B cell (primary cell): ENCODE data around the gene CAMTA1. TPM values are rescaled to one million over a fixed set of nuclear protein-coding genes. Genes with fewer than 3 reads are reported as not detected.

Experiments
- ATAC-seq: fragments of 200-7000 bp; cut with Tn5 transposase; one replicate; pipeline ENCODE4 v1.10.0; 2021; ENCODE audit warnings: low read depth, mild to moderate bottlenecking, moderate number of reproducible peaks, moderate library complexity
- CTCF ChIA-PET: fragments of 350-600 bp; sonication (Branson Sonifier 250); formaldehyde crosslinking; loops from one replicate; lab custom pipeline; 2021; ENCODE audit warnings: antibody characterized with exemption, inconsistent platforms; lab: Charles Lee
- POLR2A ChIA-PET: fragments of 350-600 bp; sonication (Branson Sonifier 250); formaldehyde crosslinking; loops from one replicate; lab custom pipeline; 2021; ENCODE audit warnings: antibody characterized with exemption; lab: Charles Lee
- DNase-seq: peaks from one replicate; pipeline ENCODE4 v3.0.0; 2013
- H2AFZ ChIP-seq: 2 replicates; pipeline ENCODE4 v1.6.1; 2012; ENCODE audit warnings: mild to moderate bottlenecking, low read depth, low read length; ENCODE audit not compliant: insufficient read depth, poor library complexity, severe bottlenecking
- H3K27ac ChIP-seq, 2 donors: 1 replicate in 1 of 2; 2 replicates in 1 of 2; pipeline ENCODE4 v1.5.1; 2012 to 2013; ENCODE audit warnings: low read length in 2 of 2, mild to moderate bottlenecking in 2 of 2, moderate library complexity in 1 of 2
- H3K27me3 ChIP-seq, 4 experiments: fragments of 200-600 bp in 1 of 4; sonication (generic) in 1 of 4; replicated peaks in 1 of 4; 1 replicate in 2 of 4; 2 replicates in 2 of 4; pipeline versions ENCODE4 v1.6.1 to v1.7.0; 2013 to 2016; ENCODE audit warnings: low read length in 3 of 4, mild to moderate bottlenecking in 2 of 4, mixed read lengths in 1 of 4, moderate library complexity in 1 of 4; ENCODE audit not compliant: insufficient read depth in 4 of 4, control insufficient read depth in 3 of 4; ENCODE audit errors: control extremely low read depth in 1 of 4
- H3K36me3 ChIP-seq, 2 experiments: replicated peaks in 1 of 2; 1 replicate in 1 of 2; 2 replicates in 1 of 2; pipeline versions ENCODE4 v1.6.1 to v1.7.1; 2013; ENCODE audit warnings: low read length in 1 of 2; ENCODE audit not compliant: insufficient read depth in 2 of 2, control insufficient read depth in 1 of 2; ENCODE audit errors: control extremely low read depth in 1 of 2, extremely low read depth in 1 of 2
- H3K4me1 ChIP-seq, 2 donors: fragments of 200-600 bp in 1 of 2; sonication (generic) in 1 of 2; 1 replicate in 1 of 2; 2 replicates in 1 of 2; pipeline versions ENCODE4 v1.5.1 to v1.6.1; 2013 to 2017; ENCODE audit warnings: low read length in 2 of 2; ENCODE audit not compliant: control insufficient read depth in 2 of 2, insufficient read depth in 2 of 2
- H3K4me2 ChIP-seq: replicated peaks from 2 replicates; pipeline ENCODE3; 2012; ENCODE audit warnings: mild to moderate bottlenecking, low read depth, low read length; ENCODE audit not compliant: poor library complexity, severe bottlenecking
- H3K4me3 ChIP-seq, 5 experiments: fragments of 200-600 bp in 1 of 5; sonication (generic) in 1 of 5; 1 replicate in 3 of 5; 2 replicates in 2 of 5; pipeline versions ENCODE4 v1.5.1 to v1.7.0; 2011 to 2016; ENCODE audit warnings: low read length in 4 of 5, mild to moderate bottlenecking in 4 of 5, low read depth in 2 of 5, control low read depth in 1 of 5, moderate library complexity in 1 of 5; ENCODE audit not compliant: insufficient read depth in 1 of 5; ENCODE audit errors: control extremely low read depth in 1 of 5, extremely low read depth in 1 of 5
- H3K79me2 ChIP-seq: fragments of 200-600 bp; sonication (generic); one replicate; pipeline ENCODE4 v1.6.0; 2016; ENCODE audit warnings: low read length; ENCODE audit not compliant: control insufficient read depth, insufficient read depth
- H3K9ac ChIP-seq: fragments of 200-600 bp; sonication (generic); 2 replicates; pipeline ENCODE4 v1.6.1; 2017; ENCODE audit warnings: mild to moderate bottlenecking, low read length, moderate library complexity
- H3K9me3 ChIP-seq, 3 donors: one replicate each; pipeline versions ENCODE4 v1.6.1 to v1.7.1; 2013; ENCODE audit warnings: low read length in 2 of 3; ENCODE audit not compliant: control insufficient read depth in 2 of 3, insufficient read depth in 1 of 3; ENCODE audit errors: control extremely low read depth in 1 of 3
- H4K20me1 ChIP-seq: 2 replicates; pipeline ENCODE4 v1.6.0; 2012; ENCODE audit warnings: mild to moderate bottlenecking, low read length; ENCODE audit not compliant: insufficient read depth, control insufficient read depth, poor library complexity, severe bottlenecking
- H3K27ac Mint-ChIP-seq: one replicate; pipeline ENCODE4 v1.8.0; 2021; ENCODE audit warnings: mixed read lengths
- H3K27me3 Mint-ChIP-seq: one replicate; pipeline ENCODE4 v1.8.0; 2021; ENCODE audit warnings: mixed read lengths
- H3K4me1 Mint-ChIP-seq: one replicate; pipeline ENCODE4 v1.8.0; 2021; ENCODE audit warnings: mixed read lengths
- H3K4me3 Mint-ChIP-seq: one replicate; pipeline ENCODE4 v1.8.0; 2021; ENCODE audit warnings: mixed read lengths
- H3K9me3 Mint-ChIP-seq: one replicate; pipeline ENCODE4 v1.8.0; 2022; ENCODE audit warnings: mixed read lengths; ENCODE audit not compliant: insufficient read depth
- CTCF ChIP-seq: fragments of 200-600 bp; IDR thresholded peaks from one replicate; pipeline ENCODE4 v1.8.0; 2022; ENCODE audit warnings: antibody characterized with exemption, mild to moderate bottlenecking
- EZH2 ChIP-seq: IDR thresholded peaks from 2 replicates; pipeline ENCODE4 v1.6.1; 2012; ENCODE audit warnings: borderline replicate concordance, low read depth, mild to moderate bottlenecking, moderate library complexity, low read length; ENCODE audit not compliant: insufficient read depth, poor library complexity, severe bottlenecking
- intact Hi-C: fragments of 100-400 bp; cut with micrococcal nuclease; formaldehyde crosslinking; loops from one replicate; pipeline ENCODE4 v1.10.0; 2022
- polyA plus RNA-seq: library from polyadenylated mRNA; depleted of rRNA; stranded (reverse); fragments of >200 nt; gene quantifications from 2 replicates; pipeline ENCODE4 v1.2.3, GENCODE V29; 2012
- total RNA-seq, 2 donors: library from RNA; stranded (reverse); fragments of 120-200 nt in 1 of 2; gene quantifications; 1 replicate in 1 of 2; 2 replicates in 1 of 2; pipeline versions ENCODE4 v1.2.3 to v1.2.4, GENCODE V29; 2013 to 2022

CAMTA1 gene
- total and polyA plus RNA-seq, 2 donors (not counting 1 experiment from before 2014, with no cell fraction given): 42.2 to 45.7 TPM

DNA sequence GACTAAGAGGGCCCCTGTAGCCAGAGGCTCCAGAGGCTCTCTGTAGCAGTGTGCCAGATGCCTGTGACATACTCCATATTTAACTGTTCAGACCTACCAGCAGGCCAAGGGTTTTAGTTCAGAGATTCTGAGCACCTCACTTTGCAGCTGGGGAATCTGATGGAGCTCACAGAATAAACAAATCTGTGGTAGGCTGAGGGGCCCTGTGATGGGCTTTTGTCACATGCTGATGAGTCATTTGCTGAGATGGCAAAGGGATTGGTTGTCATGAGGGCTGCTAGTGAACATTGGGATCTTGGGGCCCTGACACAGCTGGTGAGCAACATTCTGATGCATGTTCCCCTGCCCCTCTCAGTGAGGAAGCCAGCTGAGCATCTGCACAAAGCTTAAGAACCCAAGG is 482.2 kb downstream of the CAMTA1 start:
- H4K20me1 ChIP-seq: no peaks in the 10 kb centered on the region
- CTCF ChIA-PET: no interaction called here
- H3K4me3 ChIP-seq: no peak overlapping the region
- peaks cover 0 to 14% (median 2%) of the 10 kb centered on the region in 3 donors for H3K9me3 ChIP-seq
- intact Hi-C loops: no loop called here
- no peaks in the 10 kb centered on the region for H3K79me2 ChIP-seq
- no peak overlapping the region for H2AFZ ChIP-seq
- peaks cover 0 to 4% (median 0%) of the 10 kb centered on the region in 4 experiments for H3K27me3 ChIP-seq
- H3K4me3 Mint-ChIP-seq: no peak overlapping the region
- no peak overlapping the region for H3K27ac Mint-ChIP-seq
- POLR2A ChIA-PET: no interaction called here
- ATAC-seq (no peak), DNase-seq (no peak)
- no peak overlapping the region for H3K4me2 ChIP-seq
- H3K4me1 Mint-ChIP-seq: no peaks in the 10 kb centered on the region
- H3K9me3 Mint-ChIP-seq: peaks cover 11% of the 10 kb centered on the region
- H3K36me3 ChIP-seq: no peaks in the 10 kb centered on the region
- no peak overlapping the region for H3K9ac ChIP-seq
- H3K4me1 ChIP-seq: no peaks in the 10 kb centered on the region
- TF ChIP-seq CTCF: no peak
- TF ChIP-seq EZH2: no peak
- peaks cover 32% of the 10 kb centered on the region for H3K27me3 Mint-ChIP-seq
- no peak overlapping the region for H3K27ac ChIP-seq

GRCh38 chr1:7268983-7269382 is 483.7 kb downstream of the CAMTA1 start:
- no peak for ATAC-seq
- Mint-ChIP-seq H3K9me3 (peaks cover 11% of the 10 kb centered on the region), H3K27me3 (peaks cover 20% of the 10 kb centered on the region), H3K27ac (no peak overlapping the region), H3K4me3 (no peak overlapping the region), H3K4me1 (no peaks in the 10 kb centered on the region)
- Histone ChIP-seq H3K4me1 (no peaks in the 10 kb centered on the region), H3K4me3 (no peak overlapping the region), H3K36me3 (no peaks in the 10 kb centered on the region), H4K20me1 (no peaks in the 10 kb centered on the region), H3K27ac (no peak overlapping the region), H3K79me2 (no peaks in the 10 kb centered on the region), H3K27me3 (peaks cover 0 to under 1% (median 0%) of the 10 kb centered on the region in 4 experiments), H2AFZ (no peak overlapping the region), H3K9me3 (peaks cover 0 to 14% (median 2%) of the 10 kb centered on the region in 3 donors), H3K4me2 (no peak overlapping the region), H3K9ac (no peak overlapping the region)
- DNase-seq: no peak
- ChIA-PET POLR2A (no interaction called here), CTCF (no interaction called here)
- intact Hi-C loops: no loop called here
- TF ChIP-seq EZH2: no peak
- no peak for TF ChIP-seq CTCF
